22Rv1 (cell line): ENCODE data around the gene TBCEL.

Experiments
- H3K27ac ChIP-seq: fragments of 450-650 bp; 2 replicates; pipeline ENCODE4 v1.5.1; 2017
- ZFX ChIP-seq: fragments of 450-650 bp; IDR thresholded peaks from 2 replicates; pipeline ENCODE4 v1.6.1; 2017; ENCODE audit warnings: antibody characterized with exemption, borderline replicate concordance
- TF ChIP-seq, protein P1 (sequence below): fragments of 450-650 bp; IDR thresholded peaks from 2 replicates; pipeline ENCODE4 v1.5.1; 2017; ENCODE audit warnings: mild to moderate bottlenecking

Gene TBCEL, protein sequence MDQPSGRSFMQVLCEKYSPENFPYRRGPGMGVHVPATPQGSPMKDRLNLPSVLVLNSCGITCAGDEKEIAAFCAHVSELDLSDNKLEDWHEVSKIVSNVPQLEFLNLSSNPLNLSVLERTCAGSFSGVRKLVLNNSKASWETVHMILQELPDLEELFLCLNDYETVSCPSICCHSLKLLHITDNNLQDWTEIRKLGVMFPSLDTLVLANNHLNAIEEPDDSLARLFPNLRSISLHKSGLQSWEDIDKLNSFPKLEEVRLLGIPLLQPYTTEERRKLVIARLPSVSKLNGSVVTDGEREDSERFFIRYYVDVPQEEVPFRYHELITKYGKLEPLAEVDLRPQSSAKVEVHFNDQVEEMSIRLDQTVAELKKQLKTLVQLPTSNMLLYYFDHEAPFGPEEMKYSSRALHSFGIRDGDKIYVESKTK

DNA sequence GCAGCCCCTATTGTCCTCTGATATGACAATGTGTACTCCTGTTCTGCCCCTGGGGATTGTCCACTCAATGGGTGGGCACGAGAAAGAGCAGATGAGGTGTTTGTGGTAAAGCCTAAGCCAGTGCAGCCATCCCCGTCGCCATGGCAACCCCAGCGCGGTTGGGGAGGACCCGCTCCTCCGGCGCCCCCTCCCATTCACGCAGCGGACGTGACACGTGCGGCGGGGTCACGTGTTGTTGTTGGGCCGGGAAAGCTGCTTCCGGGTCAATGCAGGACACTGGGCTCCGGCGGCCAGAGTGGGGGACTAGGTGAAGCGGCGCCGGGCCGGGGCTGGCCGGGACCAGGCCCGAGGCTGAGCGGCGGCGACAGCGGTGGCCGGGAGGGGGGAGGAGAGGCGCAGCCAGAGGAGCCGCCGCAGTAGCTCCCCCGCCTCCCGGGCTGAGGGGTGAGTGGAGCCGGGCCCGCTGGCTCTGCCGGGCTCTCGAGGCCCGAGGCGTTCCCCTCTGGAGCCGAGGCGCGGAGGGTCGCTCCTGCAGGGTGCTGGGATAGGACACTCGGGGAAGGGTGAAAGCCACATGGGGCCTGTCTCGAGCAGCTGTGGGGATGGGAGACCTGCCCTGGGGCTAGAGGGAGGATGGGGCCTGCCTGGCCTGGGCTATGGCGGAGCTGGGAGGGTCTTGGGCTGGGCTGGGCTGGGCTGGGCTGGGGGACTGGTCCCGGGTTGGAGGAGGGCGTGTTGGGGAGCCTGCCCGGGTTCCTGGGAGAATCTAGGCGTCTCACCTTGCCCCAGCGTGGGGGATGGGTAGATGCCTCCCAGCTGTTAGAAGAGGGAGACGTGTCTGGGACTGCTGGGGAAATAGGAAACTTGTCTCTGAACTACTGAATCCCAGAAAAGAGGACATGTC is at the start of gene TBCEL:
Gene TBCEL (plus strand): TSS at position 255 of the 904 bp plus-strand sequence. CDS start 21,589 bp downstream, outside the sequence.
- no peak for TF ChIP-seq ZFX
- TF ChIP-seq, protein P1, sequence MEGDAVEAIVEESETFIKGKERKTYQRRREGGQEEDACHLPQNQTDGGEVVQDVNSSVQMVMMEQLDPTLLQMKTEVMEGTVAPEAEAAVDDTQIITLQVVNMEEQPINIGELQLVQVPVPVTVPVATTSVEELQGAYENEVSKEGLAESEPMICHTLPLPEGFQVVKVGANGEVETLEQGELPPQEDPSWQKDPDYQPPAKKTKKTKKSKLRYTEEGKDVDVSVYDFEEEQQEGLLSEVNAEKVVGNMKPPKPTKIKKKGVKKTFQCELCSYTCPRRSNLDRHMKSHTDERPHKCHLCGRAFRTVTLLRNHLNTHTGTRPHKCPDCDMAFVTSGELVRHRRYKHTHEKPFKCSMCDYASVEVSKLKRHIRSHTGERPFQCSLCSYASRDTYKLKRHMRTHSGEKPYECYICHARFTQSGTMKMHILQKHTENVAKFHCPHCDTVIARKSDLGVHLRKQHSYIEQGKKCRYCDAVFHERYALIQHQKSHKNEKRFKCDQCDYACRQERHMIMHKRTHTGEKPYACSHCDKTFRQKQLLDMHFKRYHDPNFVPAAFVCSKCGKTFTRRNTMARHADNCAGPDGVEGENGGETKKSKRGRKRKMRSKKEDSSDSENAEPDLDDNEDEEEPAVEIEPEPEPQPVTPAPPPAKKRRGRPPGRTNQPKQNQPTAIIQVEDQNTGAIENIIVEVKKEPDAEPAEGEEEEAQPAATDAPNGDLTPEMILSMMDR, result no peak
- peak within 1 kb of the TSS; percentile 53 for H3K27ac ChIP-seq

DNA sequence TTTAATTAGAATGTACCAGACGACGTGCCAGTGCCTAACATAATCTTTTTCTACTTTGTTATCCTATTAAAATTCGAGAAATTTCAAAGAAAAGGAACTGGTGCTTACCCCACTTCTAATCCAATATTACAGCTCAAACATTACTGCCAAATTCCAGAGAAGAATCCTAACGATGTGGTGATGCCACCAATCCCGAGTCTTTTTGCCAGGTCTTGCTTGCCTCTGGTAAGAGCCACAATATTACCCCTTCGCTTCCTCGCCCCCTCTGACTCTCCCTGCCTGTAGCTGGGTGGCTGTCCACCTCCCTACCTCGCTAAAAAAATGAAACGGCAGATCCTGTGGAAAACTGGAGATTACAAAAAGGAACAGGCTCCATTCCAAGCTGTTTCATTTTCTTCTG is 49.4 kb upstream of the TBCEL start:
- no peak overlapping the region for H3K27ac ChIP-seq
- TF ChIP-seq, protein P1, result no peak
- no peak for TF ChIP-seq ZFX

DNA sequence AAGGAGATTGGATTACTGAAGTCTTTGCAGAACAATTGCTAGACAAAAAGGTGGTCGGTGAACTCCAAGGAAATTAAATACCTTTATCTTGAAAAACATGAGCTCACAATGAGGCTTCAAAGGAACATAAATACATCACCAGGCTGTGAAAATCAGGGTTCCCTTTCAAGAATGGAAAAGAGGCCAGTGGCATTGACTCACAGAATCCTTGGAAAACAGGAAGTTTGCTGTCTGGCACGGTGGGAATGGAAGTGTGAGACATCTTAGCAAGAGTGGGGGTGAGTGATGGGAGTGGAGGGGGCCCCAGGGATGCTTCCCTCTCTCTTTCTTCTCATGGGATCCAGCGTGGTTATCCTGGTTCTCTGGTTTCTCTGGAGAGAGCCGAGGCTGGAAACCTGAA is 48.9 kb upstream of the TBCEL start:
- TF ChIP-seq, protein P1, result no peak
- TF ChIP-seq ZFX, result no peak
- no peak overlapping the region for H3K27ac ChIP-seq

DNA sequence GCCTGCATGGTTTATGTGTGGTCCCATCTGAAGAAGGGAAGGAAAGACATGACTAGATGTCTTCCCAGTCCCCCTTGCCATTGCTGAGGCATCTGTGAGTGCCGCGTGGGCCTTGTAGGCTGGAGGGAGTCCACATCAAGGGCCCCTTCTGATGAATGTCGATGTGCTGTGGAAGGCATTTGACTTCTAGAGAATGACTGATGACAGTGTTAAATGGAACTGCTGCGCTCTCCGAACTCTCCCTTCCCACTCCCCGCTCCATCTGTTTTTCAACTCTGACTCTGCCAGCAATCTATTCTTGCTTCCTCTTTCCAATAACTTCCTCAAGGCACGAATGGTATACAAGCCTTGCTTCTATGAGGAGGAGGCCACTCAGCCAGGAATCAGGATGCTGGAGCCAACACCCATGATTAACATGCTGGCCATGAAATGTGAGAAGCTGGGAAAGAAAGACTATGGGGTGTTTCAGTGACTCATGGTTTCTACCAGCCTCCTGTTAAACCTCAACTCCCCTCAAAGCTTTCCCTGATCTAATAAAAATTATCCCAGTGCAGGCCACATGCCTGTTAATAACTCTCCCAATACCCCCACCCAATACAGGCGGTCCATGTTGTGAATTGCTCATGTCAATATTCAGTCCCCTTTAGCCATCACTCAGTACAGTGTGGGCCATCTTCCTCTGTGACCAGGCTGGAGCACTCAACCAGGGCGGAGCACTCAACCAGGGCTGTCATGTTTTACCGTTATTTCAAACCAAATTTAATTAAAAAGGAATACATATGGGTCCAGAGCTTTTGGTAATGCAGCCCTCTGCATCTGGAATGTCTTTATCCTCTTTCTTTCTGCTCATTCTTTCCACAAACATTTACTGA is 46.4 kb upstream of the TBCEL start:
- TF ChIP-seq, protein P1, result no peak
- TF ChIP-seq ZFX, result no peak
- H3K27ac ChIP-seq, result no peak overlapping the region

DNA sequence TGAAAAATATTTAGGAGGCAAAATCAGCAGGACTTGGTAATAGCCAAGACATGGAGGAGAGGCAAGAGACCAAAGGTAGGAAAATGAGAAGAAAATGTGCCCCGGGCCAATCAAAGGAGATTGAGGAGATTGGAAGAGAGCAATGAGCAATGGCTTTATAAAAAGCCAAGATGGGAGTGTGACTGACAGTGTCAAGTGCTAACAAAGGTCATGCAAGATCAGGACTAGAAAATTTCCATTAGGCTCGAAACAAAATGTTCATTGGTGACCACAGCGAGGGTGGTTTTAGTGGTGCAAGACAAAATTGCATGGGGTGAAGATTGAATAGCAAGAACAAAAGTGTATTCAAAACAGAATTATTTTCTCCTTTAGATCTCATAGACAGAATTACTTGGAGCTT is 45.2 kb upstream of the TBCEL start:
- TF ChIP-seq, protein P1, result no peak
- TF ChIP-seq ZFX, result no peak
- H3K27ac ChIP-seq, result no peak overlapping the region

DNA sequence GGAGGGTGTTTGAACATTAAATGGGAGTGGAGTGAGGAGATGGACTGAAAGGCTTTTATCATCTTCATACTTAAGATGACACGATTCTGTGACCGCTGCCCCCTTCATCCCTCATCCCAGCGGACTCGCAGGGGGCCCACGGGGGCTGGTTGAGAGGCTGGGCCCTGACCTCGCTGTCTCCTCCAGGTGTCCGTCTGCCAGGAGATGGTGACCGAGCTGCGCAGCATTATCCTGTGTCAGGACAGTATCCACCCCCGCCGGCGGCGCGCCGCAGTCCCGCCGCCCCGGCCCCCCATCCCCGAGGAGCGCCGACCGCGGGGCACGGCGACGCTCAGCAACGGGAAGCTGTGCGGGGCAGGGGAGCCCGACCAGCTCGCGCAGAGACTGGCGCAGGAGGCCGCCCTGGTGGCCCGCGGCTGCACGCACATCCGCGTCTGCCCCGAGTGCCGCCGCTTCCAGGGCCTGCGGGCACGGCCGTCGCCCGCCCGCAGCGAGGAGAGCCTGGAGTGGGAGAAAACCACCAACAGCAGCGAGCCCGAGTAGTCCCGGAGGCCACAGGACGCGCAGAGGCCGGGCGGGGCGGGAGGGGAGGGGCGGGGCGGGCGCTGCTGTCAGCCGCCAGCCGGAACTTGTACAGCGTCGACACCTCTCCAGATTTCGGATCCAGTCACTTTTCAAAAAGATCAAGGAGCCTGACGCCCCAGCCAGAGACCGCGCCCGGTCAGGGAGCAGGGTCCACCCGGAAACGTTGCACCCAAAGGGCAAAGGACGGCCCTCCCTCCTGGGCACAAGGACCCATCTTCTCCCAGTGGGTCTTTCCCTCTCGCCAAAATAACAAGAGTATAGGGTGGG is 38.0 kb upstream of the TBCEL start:
- H3K27ac ChIP-seq, result peak overlapping the region; percentile 17; the same call in 1 of the 2 replicates
- TF ChIP-seq, protein P1, result peak; percentile 67
- no peak for TF ChIP-seq ZFX
